GM18517 (cell line): Measurements from ENCODE around the gene SCAPER.

Experiments used
- ATAC-seq: cut with Tn5 transposase; IDR thresholded peaks from one replicate; pipeline ENCODE4 v1.9.1; 2021; ENCODE audit warnings: mild to moderate bottlenecking, moderate library complexity; ENCODE audit not compliant: unreplicated experiment

SCAPER gene

GRCh38 chr15:76678766-76679165, 226.4 kb downstream of the SCAPER start:
- no peak for ATAC-seq

- ATAC-seq: no peak
Observed at GRCh38 chr15:76674883-76675282, 230.3 kb downstream of the SCAPER start.

- ATAC-seq: no peak
Observed at GRCh38 chr15:76669521-76670207, 235.5 kb downstream of the SCAPER start.

GRCh38 chr15:76668900-76669299, 236.2 kb downstream of the SCAPER start:
- no peak for ATAC-seq

- ATAC-seq: no peak
Observed at GRCh38 chr15:76667943-76668715, 237.0 kb downstream of the SCAPER start.

- ATAC-seq: no peak
Observed at GRCh38 chr15:76664895-76665294, 240.2 kb downstream of the SCAPER start.

- ATAC-seq: no peak
Observed at GRCh38 chr15:76664411-76664810, 240.7 kb downstream of the SCAPER start.

GRCh38 chr15:76663529-76663928, 241.6 kb downstream of the SCAPER start:
- no peak for ATAC-seq

- ATAC-seq: no peak
Observed at GRCh38 chr15:76648732-76649444, 256.3 kb downstream of the SCAPER start.

- no peak for ATAC-seq
Observed at GRCh38 chr15:76647612-76648011, 257.5 kb downstream of the SCAPER start.

GRCh38 chr15:76644646-76645045, 260.5 kb downstream of the SCAPER start:
- ATAC-seq: no peak

- no peak for ATAC-seq
Observed at GRCh38 chr15:76642671-76643070, 262.5 kb downstream of the SCAPER start.

GRCh38 chr15:76637166-76637565, 268.0 kb downstream of the SCAPER start:
- ATAC-seq: no peak

- ATAC-seq: no peak
Observed at GRCh38 chr15:76636059-76636458, 269.1 kb downstream of the SCAPER start.

GRCh38 chr15:76626611-76627010, 278.5 kb downstream of the SCAPER start:
- no peak for ATAC-seq

- no peak for ATAC-seq
Observed at GRCh38 chr15:76625267-76625666, 279.9 kb downstream of the SCAPER start.

- ATAC-seq: no peak
Observed at GRCh38 chr15:76614725-76615124, 290.4 kb downstream of the SCAPER start.

GRCh38 chr15:76588811-76589747, 316.1 kb downstream of the SCAPER start:
- no peak for ATAC-seq

GRCh38 chr15:76585576-76585897, 319.6 kb downstream of the SCAPER start:
- no peak for ATAC-seq

- no peak for ATAC-seq
Observed at GRCh38 chr15:76584868-76585575, 320.1 kb downstream of the SCAPER start.
